Natural killer cell (primary cell): ENCODE results near the gene IWS1. TPM values are rescaled to one million over a fixed set of nuclear protein-coding genes. Genes with fewer than 3 reads are reported as not detected.

Experiments
- ATAC-seq, 3 donors: fragments of 150-1000 bp in 2 of 3; fragments of 200-7000 bp in 1 of 3; cut with Tn5 transposase; 1 replicate in 1 of 3; 2 replicates in 2 of 3; pipeline ENCODE4 v1.10.0; 2021; ENCODE audit warnings: mild to moderate bottlenecking in 2 of 3, moderate library complexity in 2 of 3
- DNase-seq, 2 donors: peaks; one replicate each; pipeline versions ENCODE4 v3.0.0 to v3.0.0-alpha.2; 2013 to 2021; ENCODE audit warnings: mixed read lengths in 1 of 2
- H3K27ac ChIP-seq: one replicate; pipeline ENCODE4 v1.5.1; 2013; ENCODE audit warnings: mild to moderate bottlenecking, low read length
- H3K27me3 ChIP-seq: one replicate; pipeline ENCODE4 v1.6.1; 2013; ENCODE audit warnings: low read length; ENCODE audit not compliant: control insufficient read depth, insufficient read depth
- H3K36me3 ChIP-seq: one replicate; pipeline ENCODE4 v1.6.1; 2013; ENCODE audit warnings: low read length; ENCODE audit not compliant: control insufficient read depth, insufficient read depth
- H3K4me1 ChIP-seq: one replicate; pipeline ENCODE4 v1.6.1; 2013; ENCODE audit warnings: low read length; ENCODE audit not compliant: control insufficient read depth, insufficient read depth
- H3K4me3 ChIP-seq: one replicate; pipeline ENCODE4 v1.5.1; 2013; ENCODE audit warnings: low read length
- H3K9me3 ChIP-seq: one replicate; pipeline ENCODE4 v1.6.1; 2013; ENCODE audit warnings: low read length; ENCODE audit not compliant: control insufficient read depth, insufficient read depth
- H3K27ac Mint-ChIP-seq, 2 donors: one replicate each; pipeline ENCODE4 v1.8.0; 2022; ENCODE audit warnings: mild to moderate bottlenecking in 2 of 2, mixed read lengths in 2 of 2, moderate library complexity in 1 of 2
- H3K27me3 Mint-ChIP-seq, 2 donors: one replicate each; pipeline ENCODE4 v1.8.0; 2022; ENCODE audit warnings: low read depth in 2 of 2, mixed read lengths in 2 of 2
- H3K36me3 Mint-ChIP-seq: one replicate; pipeline ENCODE4 v1.8.0; 2022; ENCODE audit warnings: mixed read lengths
- H3K4me1 Mint-ChIP-seq, 2 donors: one replicate each; pipeline ENCODE4 v1.8.0; 2022; ENCODE audit warnings: mixed read lengths in 2 of 2
- H3K4me3 Mint-ChIP-seq: one replicate; pipeline ENCODE4 v1.8.0; 2022; ENCODE audit warnings: mild to moderate bottlenecking, moderate library complexity, mixed read lengths
- H3K9me3 Mint-ChIP-seq, 2 donors: one replicate each; pipeline ENCODE4 v1.8.0; 2022; ENCODE audit warnings: mixed read lengths in 2 of 2
- CTCF ChIP-seq: fragments of 200-600 bp; IDR thresholded peaks from one replicate; pipeline ENCODE4 v1.8.0; 2022; ENCODE audit warnings: antibody characterized with exemption
- WGBS: methylation state at CpG from one replicate; pipeline ENCODE4 v1.1.7; 2013; ENCODE audit warnings: missing lambda C conversion rate; ENCODE audit not compliant: insufficient coverage; 5-methylcytosine and 5-hydroxymethylcytosine counted together
- intact Hi-C: fragments of 100-400 bp; cut with micrococcal nuclease; formaldehyde crosslinking; loops from one replicate; pipeline ENCODE4 v1.14.2; 2022
- total RNA-seq, 4 donors: library from RNA; stranded (reverse); fragments of 120-200 nt in 1 of 4; gene quantifications; one replicate each; pipeline versions ENCODE4 v1.2.3 to v1.2.4, GENCODE V29; 2013 to 2022

IWS1 gene
- total RNA-seq, 3 donors from 2014 or later (not counting 1 experiment from before 2014, with no cell fraction given), result 21.7 to 27.1 (median 23.9) TPM

DNA sequence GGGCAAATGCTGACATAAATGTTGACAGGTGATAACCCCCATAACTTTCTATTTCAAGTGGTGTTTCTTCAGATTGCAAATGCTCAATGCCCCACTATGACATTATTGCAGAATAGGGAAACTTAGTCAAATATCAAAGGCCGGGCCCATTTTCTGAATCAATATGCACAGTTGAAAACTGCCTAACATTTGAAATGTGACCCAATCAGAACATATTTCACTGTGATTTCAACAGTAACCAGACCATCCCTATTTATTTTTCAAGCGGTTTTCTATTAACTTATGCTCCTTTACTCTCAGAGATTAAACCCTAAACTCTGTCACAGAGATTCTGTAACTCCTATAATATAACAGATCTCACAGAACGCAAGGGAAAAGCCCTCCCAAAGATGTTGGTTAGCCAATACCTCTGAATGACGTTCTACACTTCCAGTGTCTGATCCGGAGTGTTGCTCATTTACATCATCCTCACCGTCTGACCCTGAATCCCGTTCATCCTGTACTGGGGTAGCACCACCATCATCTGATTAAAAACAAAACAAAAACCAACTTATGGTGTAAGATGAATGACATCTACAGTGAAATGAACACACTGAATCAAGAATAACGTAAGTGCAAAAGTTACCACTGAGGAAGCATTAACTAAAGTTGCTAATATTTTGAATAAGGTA lies 2.9 kb downstream of the IWS1 start:
- DNase-seq (peak in 1 of 2 donors; percentile 44), ATAC-seq (no peak)
- TF ChIP-seq CTCF, result no peak
- Mint-ChIP-seq H3K9me3 (no peaks in the 10 kb centered on the region), H3K4me1 (peaks cover 42 to 43% of the 10 kb centered on the region in 2 donors), H3K36me3 (no peaks in the 10 kb centered on the region), H3K27ac (peak overlapping the region; percentile 38 to 48), H3K27me3 (no peaks in the 10 kb centered on the region), H3K4me3 (peak overlapping the region; percentile 17)
- Histone ChIP-seq H3K36me3 (peaks cover 15% of the 10 kb centered on the region), H3K4me3 (no peak overlapping the region), H3K4me1 (peaks cover 21% of the 10 kb centered on the region), H3K27me3 (no peaks in the 10 kb centered on the region), H3K27ac (no peak overlapping the region), H3K9me3 (no peaks in the 10 kb centered on the region)
- intact Hi-C loops, result no loop called here
- WGBS, result 76% methylated on average over 6 of the region's 8 CpGs

DNA sequence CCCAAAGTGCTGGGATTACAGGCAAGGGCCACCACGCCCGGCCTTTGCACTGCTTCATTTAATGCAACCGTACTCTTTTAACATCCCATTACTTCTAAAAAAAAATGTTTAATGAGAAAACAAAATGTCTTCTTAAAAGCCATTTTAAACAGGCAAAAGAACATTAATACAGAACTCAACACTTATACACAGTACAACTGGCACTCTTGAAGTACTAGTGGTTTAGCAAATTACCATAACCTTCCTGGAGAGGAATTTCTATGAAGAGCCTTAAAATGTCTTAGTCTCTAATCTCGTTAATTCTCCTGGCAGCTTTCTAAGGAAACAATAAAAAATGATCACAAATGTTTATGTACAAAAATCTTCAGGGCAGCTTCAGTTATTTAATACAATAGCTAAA lies 5.9 kb downstream of the IWS1 start:
- Histone ChIP-seq H3K27me3 (no peaks in the 10 kb centered on the region), H3K4me3 (no peak overlapping the region), H3K9me3 (no peaks in the 10 kb centered on the region), H3K36me3 (peaks cover 24% of the 10 kb centered on the region), H3K4me1 (peaks cover 13% of the 10 kb centered on the region), H3K27ac (no peak overlapping the region)
- no peaks in the 10 kb centered on the region for H3K9me3 Mint-ChIP-seq
- no peaks in the 10 kb centered on the region for H3K36me3 Mint-ChIP-seq
- peak overlapping the region in 1 of 2 donors; percentile 36 for H3K27ac Mint-ChIP-seq
- H3K4me3 Mint-ChIP-seq, result no peak overlapping the region
- H3K4me1 Mint-ChIP-seq, result peaks cover 44 to 45% of the 10 kb centered on the region in 2 donors
- H3K27me3 Mint-ChIP-seq, result no peaks in the 10 kb centered on the region
- ATAC-seq (no peak), DNase-seq (no peak)
- no peak for TF ChIP-seq CTCF
- 95% methylated on average over 3 of the region's 4 CpGs for WGBS
- intact Hi-C loops, result no loop called here

DNA sequence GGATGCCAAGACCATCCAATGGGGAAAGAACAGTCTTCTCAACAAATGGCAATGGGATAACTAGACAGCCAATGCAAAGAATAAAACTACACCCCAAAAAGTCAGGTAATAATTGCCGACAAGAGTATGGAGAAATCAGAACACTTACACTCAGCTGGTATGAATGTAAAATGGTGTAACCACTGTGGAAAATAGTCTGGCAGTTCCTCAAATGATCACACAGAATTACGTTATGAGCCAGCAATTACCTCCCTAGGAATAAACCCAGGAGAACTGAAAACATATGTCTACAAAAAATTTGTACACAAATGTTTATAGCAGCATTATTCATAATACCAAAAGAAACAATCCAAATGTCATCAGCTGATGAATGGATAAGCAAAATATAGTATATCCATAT lies 8.8 kb downstream of the IWS1 start:
- no peaks in the 10 kb centered on the region for H3K4me1 ChIP-seq
- Mint-ChIP-seq H3K4me1 (peaks cover 53 to 55% of the 10 kb centered on the region in 2 donors), H3K9me3 (no peaks in the 10 kb centered on the region), H3K27ac (no peak overlapping the region), H3K27me3 (no peaks in the 10 kb centered on the region), H3K36me3 (peaks cover 7% of the 10 kb centered on the region), H3K4me3 (no peak overlapping the region)
- H3K9me3 ChIP-seq, result no peaks in the 10 kb centered on the region
- intact Hi-C loops, result no loop called here
- 100% methylated on average over 1 of the region's 2 CpGs for WGBS
- no peak for ATAC-seq
- H3K36me3 ChIP-seq, result peaks cover 34% of the 10 kb centered on the region
- no peak overlapping the region for H3K4me3 ChIP-seq
- TF ChIP-seq CTCF, result no peak
- no peaks in the 10 kb centered on the region for H3K27me3 ChIP-seq
- H3K27ac ChIP-seq, result no peak overlapping the region
- no peak for DNase-seq
